Activated T-cell treated with anti-CD3 and anti-CD28 coated beads, Interleukin-2, amount 50 U/mL, for 24 hours (primary cell): ENCODE data around the gene ACBD3.
A peak's percentile ranks its signal among the peaks of the same experiment; 100 is the strongest.

ENCODE experiments used
- DNase-seq: peaks from one replicate; pipeline ENCODE4 v3.0.0-alpha.2; 2020
- H3K27ac Mint-ChIP-seq: 2 replicates; pipeline ENCODE4 v1.8.0; 2020; ENCODE audit warnings: mild to moderate bottlenecking, mixed read lengths
- H3K27me3 Mint-ChIP-seq: 2 replicates; pipeline ENCODE4 v1.8.0; 2020; ENCODE audit warnings: mixed read lengths
- H3K36me3 Mint-ChIP-seq: 2 replicates; pipeline ENCODE4 v1.8.0; 2020; ENCODE audit warnings: low read depth, mixed read lengths
- H3K4me1 Mint-ChIP-seq: 2 replicates; pipeline ENCODE4 v1.8.0; 2020; ENCODE audit warnings: low read depth, mixed read lengths
- H3K4me3 Mint-ChIP-seq: 2 replicates; pipeline ENCODE4 v1.8.0; 2020; ENCODE audit warnings: mild to moderate bottlenecking, moderate library complexity, mixed read lengths
- H3K9me3 Mint-ChIP-seq: 2 replicates; pipeline ENCODE4 v1.8.0; 2020; ENCODE audit warnings: mixed read lengths

The ACBD3 gene

DNA sequence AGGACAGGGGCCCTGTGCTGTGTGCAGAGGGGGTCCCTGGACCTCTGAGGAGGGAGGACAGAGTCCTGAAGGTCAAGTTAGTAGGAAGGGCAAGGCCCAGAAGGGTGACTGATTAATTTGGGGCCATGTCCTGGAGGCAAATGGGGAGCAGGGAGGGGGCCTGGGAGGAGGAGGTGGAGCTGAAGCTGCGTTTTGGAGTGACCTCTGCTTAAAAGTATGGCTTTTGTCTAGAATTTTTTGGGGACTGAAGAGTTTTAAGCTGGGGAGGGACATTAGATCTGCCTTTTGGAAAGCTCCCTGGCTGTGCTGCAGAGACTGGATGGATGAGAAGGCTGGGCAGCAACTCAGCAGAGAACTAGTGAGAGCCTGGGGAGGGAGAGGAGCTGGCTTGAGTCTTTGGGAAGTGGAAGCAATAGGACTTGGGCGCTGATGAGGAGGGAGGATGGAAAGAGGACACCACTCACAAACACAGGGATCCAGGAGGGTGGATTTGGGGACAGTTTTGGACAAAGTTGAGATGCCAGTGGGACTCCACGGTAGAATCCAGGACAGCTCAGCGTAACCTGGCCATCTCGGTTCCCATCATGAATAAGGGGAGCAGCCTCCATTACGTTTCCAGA lies 52.9 kb downstream of the ACBD3 start:
- H3K36me3 Mint-ChIP-seq, result no peaks in the 10 kb centered on the region
- no peaks in the 10 kb centered on the region for H3K27me3 Mint-ChIP-seq
- no peak for DNase-seq
- H3K9me3 Mint-ChIP-seq, result no peaks in the 10 kb centered on the region
- no peak overlapping the region for H3K27ac Mint-ChIP-seq
- no peak overlapping the region for H3K4me3 Mint-ChIP-seq
- no peaks in the 10 kb centered on the region for H3K4me1 Mint-ChIP-seq

DNA sequence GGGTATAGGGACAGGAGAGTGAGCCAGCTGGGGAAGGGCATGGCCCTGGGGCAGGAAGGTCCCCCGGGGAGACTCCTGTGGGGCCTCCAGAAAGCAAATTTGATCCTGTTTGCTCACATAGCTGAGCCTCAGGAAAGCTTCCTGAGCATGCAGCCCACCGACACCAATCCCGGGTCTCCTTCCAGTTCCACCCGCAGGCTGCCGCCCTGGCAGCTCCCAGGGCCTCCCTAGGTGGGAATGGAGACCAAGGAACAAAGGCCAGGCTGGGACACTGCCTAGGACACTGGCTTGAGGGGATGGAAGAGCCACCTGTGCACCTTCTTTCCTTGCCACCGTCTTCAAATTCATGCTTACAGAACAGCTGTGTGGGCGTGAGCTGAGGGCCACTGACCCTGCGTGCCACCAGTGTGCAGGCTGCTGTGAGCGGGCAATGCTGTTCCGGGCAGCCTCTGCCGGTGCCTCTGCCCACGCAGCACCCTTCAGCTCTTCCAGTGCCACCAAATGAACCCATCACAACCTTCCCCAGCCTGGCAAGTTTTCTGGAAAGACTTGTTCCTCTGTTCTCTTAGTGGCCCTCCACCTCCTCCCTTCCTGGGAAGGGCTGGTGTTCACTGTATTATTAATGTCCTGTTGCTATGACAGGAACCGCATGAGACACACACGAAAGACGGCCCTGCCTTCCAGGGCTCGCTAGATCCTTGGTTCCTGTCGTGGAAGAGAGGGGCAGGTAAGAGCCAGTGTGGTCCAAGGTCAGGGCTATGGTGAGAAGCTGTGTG lies 53.6 kb downstream of the ACBD3 start:
- Mint-ChIP-seq H3K4me1 (peaks cover under 1% of the 10 kb centered on the region), H3K36me3 (no peaks in the 10 kb centered on the region), H3K27ac (no peak overlapping the region), H3K27me3 (no peaks in the 10 kb centered on the region), H3K4me3 (no peak overlapping the region), H3K9me3 (no peaks in the 10 kb centered on the region)
- no peak for DNase-seq

DNA sequence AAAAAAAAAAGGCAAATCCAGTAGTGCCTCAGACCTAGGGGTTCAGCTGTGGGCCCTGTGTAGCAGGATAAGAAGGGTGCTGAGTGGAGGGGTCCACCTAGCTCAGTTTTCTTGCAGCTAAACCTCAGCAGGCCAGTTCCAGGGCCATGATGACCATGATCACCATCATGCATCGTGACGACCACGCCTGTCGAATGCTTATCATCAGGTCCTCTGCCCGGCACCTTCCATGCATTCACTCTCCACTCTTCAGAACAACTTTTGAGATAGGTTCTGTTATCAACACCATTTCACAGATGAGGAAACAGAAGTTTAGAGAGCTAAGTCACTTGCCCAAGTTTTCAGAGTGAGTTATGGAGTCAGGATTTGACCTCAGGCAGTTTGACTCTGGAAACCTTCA lies 54.9 kb downstream of the ACBD3 start:
- DNase-seq, result peak; percentile 8
- Mint-ChIP-seq H3K36me3 (no peaks in the 10 kb centered on the region), H3K27ac (no peak overlapping the region), H3K4me1 (peaks cover 9% of the 10 kb centered on the region), H3K27me3 (no peaks in the 10 kb centered on the region), H3K4me3 (no peak overlapping the region), H3K9me3 (no peaks in the 10 kb centered on the region)

DNA sequence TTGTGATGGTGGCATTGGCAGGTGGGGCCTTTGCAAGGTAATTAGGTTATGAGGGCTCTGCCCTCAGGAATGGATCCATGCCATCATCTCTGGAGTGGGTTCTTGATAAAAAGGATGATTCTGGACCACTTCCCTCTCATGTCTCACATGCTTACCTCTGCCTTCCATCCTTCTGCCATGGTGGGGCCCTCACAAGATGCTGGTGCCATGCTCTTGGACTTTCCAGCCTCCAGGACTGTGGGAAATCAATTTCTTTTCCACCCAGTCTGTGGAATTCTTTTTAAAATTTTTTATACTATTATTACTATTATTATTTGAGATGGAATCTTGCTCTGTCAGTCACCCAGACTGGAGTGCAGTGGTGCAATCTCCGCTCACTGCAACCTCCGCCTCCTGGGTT lies 57.3 kb downstream of the ACBD3 start:
- no peak overlapping the region for H3K4me3 Mint-ChIP-seq
- H3K27ac Mint-ChIP-seq, result no peak overlapping the region
- DNase-seq, result no peak
- H3K9me3 Mint-ChIP-seq, result no peaks in the 10 kb centered on the region
- peaks cover 17% of the 10 kb centered on the region for H3K4me1 Mint-ChIP-seq
- H3K36me3 Mint-ChIP-seq, result no peaks in the 10 kb centered on the region
- peaks cover 5% of the 10 kb centered on the region for H3K27me3 Mint-ChIP-seq

DNA sequence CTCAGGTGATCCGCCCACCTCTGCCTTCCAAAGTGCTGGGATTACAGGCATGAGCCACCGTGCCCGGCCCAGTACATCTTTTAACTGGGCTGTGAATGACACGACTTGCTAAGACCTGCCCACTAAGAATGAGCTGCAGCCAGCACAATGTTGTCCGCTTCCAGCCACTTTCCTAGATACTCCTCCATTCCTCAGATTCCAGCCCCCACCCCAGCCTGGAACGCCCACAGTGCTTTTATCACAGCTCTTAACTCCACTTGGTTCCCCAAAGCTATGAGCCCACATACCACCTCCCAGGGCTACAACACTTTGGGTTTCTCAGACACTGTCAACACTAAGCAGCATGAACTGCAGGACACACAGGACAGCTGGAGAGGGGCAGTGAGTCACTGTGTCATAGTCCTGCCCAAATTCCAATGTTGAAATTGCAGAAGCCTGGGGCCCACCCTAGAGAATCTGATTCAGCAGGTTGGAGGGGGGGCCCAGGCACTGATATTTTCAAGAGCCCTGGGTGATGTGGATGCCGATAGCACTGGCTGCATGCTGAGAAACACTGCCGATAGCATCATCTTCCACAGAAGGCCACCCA lies 58.0 kb downstream of the ACBD3 start:
- no peak for DNase-seq
- no peak overlapping the region for H3K27ac Mint-ChIP-seq
- no peaks in the 10 kb centered on the region for H3K9me3 Mint-ChIP-seq
- H3K27me3 Mint-ChIP-seq, result peaks cover 5% of the 10 kb centered on the region
- peaks cover 17% of the 10 kb centered on the region for H3K4me1 Mint-ChIP-seq
- no peaks in the 10 kb centered on the region for H3K36me3 Mint-ChIP-seq
- no peak overlapping the region for H3K4me3 Mint-ChIP-seq

DNA sequence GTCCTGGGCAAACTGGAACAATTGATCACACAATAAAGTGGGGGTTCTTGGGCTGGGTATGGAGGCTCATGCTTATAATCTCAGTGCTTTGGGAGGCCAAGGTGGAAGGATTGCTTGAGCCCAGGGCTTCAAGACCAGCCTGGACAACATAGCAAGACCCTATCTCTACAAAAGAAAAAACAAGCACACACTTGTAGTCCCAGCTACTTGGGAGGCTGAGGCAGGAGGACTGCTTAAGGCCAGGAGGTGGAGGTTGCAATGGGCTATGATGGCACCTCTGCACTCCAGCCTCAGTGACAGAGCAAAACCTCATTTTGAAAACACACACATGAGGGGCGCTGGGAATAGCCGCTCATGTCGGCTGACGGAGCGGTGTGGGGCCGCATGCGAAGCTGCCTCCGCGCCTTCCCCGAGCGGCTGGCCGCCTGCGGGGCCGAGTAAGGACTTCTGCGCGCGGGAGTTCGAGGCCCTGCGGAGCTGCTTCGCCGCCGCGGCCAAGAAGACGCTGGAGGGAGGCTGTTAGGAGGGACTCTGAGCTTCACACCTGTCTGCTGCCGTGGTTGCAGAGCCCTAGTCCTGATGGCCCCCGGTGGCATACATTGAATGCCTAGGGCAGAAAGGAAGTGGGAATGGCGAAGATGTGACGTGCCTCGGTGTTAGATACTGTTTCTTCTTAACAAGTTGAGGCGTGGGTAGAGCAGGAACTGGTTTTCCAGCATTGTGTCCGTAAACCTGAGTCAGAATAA lies 59.5 kb downstream of the ACBD3 start:
- Mint-ChIP-seq H3K4me3 (no peak overlapping the region), H3K36me3 (no peaks in the 10 kb centered on the region), H3K9me3 (no peaks in the 10 kb centered on the region), H3K4me1 (peaks cover 24% of the 10 kb centered on the region), H3K27me3 (peaks cover 5% of the 10 kb centered on the region), H3K27ac (no peak overlapping the region)
- no peak for DNase-seq

DNA sequence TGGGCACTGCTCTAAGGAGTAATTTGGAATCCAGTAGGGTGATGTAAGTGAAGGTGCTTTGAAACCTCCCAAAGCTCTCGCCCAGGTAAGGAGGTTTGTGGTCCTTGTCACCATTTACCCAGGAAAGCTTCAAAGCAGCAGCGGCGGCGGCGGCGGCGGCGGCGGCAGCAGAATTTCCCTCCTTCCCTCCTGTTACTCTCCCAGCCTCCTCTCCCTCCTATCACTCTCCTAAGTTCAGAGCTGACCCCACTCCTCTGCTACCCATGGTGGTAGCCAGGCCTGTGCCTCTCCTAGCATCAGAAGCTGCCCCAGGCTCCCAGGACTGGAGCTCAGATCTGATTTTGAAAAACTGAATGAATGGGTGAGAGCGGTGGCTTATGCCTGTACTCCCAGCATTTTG lies 60.7 kb downstream of the ACBD3 start:
- no peaks in the 10 kb centered on the region for H3K9me3 Mint-ChIP-seq
- peaks cover 29% of the 10 kb centered on the region for H3K4me1 Mint-ChIP-seq
- no peak overlapping the region for H3K27ac Mint-ChIP-seq
- H3K36me3 Mint-ChIP-seq, result no peaks in the 10 kb centered on the region
- DNase-seq, result no peak
- H3K4me3 Mint-ChIP-seq, result no peak overlapping the region
- H3K27me3 Mint-ChIP-seq, result peaks cover 5% of the 10 kb centered on the region

DNA sequence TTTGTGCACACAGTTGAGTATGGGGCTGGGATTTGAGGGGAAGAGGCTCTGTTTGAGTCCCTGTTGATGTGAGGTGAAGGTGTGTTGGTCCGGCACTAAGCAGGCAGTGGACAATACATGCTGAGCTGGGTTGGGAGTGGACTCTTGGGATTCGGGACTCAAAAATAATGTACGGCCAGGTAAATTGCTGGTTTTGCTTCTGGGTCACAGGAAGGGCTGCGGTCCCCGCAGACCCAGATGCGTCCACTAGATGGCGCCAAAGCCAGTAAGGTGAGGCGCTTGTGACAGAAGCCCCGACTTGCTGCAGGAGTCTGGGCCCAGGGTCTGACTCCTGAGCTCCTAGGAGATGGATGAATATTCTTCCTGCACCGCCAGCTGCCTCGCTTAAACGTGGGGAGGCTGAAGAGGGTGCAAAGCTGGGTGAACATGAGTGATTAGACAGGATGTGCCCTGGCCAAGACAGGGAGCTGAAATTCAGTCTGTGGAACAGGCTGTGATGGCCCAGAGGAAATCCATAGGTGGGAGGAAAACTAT lies 61.4 kb downstream of the ACBD3 start:
- H3K27me3 Mint-ChIP-seq, result peaks cover 5% of the 10 kb centered on the region
- H3K36me3 Mint-ChIP-seq, result no peaks in the 10 kb centered on the region
- H3K9me3 Mint-ChIP-seq, result no peaks in the 10 kb centered on the region
- no peak overlapping the region for H3K4me3 Mint-ChIP-seq
- H3K4me1 Mint-ChIP-seq, result peaks cover 34% of the 10 kb centered on the region
- H3K27ac Mint-ChIP-seq, result no peak overlapping the region
- peak; percentile 93 for DNase-seq

DNA sequence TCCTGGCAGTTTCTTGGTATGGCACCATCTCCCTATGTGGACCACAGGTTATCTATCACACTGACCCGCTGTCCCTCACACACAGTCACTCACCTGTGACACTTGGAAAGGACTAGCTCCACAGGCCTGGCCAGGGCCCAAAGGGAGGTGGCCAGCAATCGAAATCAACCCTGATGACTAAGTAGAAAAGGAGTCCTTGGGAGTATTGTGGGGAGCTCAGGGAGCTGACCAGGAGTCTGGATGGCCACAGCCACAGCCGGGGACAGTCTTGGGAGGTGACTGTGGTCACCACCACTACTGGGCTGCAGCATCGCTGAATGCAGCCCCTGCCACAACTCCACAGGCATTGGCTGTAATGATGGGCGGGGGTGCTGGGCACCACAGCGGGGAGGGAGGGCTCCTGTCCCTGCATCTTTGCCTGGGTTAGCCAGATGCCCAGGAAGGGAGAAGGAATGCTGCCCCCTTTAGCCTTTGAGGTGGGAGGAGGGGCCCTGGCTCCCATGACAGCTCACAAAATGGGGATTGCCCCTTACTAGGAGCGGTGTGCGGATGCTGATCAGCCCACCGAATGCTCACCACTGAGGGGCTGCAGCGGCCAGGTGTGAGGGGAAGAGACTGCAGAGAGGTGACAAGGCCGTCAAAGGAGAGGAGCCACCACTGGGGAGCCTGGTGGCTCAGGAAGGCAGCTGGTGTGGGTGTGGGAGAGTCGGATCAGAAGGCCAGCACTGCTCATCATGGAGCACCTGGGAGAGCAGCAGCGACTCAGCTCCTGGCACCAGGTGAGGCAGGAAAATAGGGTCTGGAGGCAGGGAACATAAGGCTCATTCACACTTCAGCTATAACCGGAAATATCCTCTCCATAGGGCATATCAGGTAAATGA lies 62.7 kb downstream of the ACBD3 start:
- no peaks in the 10 kb centered on the region for H3K9me3 Mint-ChIP-seq
- H3K27me3 Mint-ChIP-seq, result peaks cover 5% of the 10 kb centered on the region

DNA sequence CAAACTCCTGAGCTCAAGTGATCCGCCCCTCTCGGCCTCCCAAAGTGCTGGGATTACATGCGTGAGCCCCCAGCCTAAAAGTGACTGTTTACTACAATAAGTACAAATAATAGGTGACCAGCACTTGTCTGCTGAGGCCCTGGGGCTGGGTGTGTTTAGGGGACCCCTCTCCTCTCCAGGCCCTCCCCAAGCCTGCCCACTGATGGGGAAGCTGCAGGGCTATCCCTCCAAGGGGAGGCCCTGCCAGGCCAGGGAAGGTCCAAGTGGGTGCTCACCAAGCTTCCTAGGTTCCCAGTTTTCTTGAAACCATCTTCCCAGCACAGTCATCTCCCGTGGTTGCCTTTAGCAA lies 63.4 kb downstream of the ACBD3 start:
- peak overlapping the region; percentile 77 for H3K4me3 Mint-ChIP-seq
- H3K9me3 Mint-ChIP-seq, result no peaks in the 10 kb centered on the region
- DNase-seq, result no peak
- H3K36me3 Mint-ChIP-seq, result no peaks in the 10 kb centered on the region
- H3K4me1 Mint-ChIP-seq, result peaks cover 34% of the 10 kb centered on the region
- peaks cover 5% of the 10 kb centered on the region for H3K27me3 Mint-ChIP-seq
- peak overlapping the region; percentile 93 for H3K27ac Mint-ChIP-seq

More for the DNA sequence above, 62.7 kb downstream of the ACBD3 start:
- peaks cover 34% of the 10 kb centered on the region for H3K4me1 Mint-ChIP-seq
- no peak for DNase-seq
- peak overlapping the region; percentile 93 for H3K27ac Mint-ChIP-seq
- H3K4me3 Mint-ChIP-seq, result peak overlapping the region; percentile 77
- H3K36me3 Mint-ChIP-seq, result no peaks in the 10 kb centered on the region

DNA sequence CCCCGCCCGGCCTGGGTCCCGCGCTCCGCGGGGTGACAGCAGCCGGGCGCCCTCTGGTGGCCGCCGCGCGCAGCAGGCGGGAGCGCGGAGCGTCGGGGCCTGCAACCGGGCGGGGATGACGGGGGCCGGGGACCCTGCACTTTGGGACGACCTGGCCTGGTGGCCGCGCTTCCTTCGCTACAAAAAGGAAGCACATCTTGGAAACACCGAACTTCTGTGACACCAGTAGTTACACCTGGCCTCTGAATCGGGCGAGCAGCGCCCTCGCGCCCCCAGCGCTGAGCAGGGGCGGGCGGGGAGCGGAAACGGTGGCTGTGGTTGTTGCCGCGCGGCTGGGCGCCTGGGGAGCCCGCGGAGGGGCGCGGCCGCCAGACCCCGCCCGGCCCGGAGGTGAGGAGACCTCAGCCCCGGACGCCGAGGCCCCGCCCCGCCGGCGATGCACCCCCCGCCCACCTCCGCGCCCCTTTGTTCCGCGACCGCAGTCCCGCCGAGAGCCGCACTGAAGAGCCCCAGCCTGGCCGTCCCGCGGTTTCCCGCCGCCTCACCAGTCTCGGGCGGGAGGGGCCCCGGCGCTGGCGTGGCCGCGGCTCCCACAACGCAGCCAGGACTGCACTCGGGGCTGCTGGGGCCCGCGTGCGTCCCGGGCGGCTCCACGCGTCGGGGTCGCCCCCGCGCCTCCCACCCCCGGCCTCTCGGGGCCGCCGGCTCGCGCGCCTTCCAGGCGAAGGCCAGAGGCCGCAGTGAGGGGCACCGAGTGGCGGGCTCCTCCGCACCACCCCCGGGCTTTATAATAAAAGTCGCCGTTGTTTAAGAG lies 64.7 kb downstream of the ACBD3 start:
- H3K4me3 Mint-ChIP-seq, result peak overlapping the region; percentile 77
- no peaks in the 10 kb centered on the region for H3K9me3 Mint-ChIP-seq
- peaks cover 5% of the 10 kb centered on the region for H3K27me3 Mint-ChIP-seq
- peak; percentile 86 for DNase-seq
- H3K4me1 Mint-ChIP-seq, result peaks cover 25% of the 10 kb centered on the region
- peak overlapping the region; percentile 92 for H3K27ac Mint-ChIP-seq
- H3K36me3 Mint-ChIP-seq, result no peaks in the 10 kb centered on the region

DNA sequence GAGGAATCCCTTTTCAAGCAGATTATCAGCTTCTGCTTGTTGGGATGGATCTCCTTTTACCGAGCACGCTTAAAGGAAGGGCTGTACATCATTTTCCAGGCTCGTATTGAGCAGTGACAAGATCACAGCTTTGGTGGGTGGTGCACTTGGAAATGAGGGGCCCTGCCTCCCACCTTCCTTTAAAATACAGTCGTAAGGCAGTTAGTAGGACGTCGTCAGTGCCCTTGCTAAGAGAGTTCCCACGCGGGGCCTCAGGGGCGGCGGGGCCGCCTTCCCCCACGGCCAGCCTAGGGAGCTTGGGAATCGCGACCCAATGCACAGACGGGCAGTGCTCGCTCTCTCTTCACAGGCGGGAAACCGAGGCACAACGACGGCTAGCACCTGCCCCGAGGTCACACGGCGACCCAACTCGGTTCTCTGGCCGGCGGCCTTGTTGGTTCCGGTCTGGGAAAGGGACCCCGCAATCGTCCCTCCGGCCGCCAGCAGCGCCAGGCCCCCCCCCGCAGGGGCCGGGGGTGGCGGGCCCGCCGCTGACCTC lies 65.4 kb downstream of the ACBD3 start:
- Mint-ChIP-seq H3K4me3 (peak overlapping the region; percentile 70), H3K27me3 (peaks cover 5% of the 10 kb centered on the region), H3K36me3 (no peaks in the 10 kb centered on the region), H3K9me3 (no peaks in the 10 kb centered on the region), H3K27ac (peak overlapping the region; percentile 87), H3K4me1 (peaks cover 25% of the 10 kb centered on the region)
- DNase-seq, result no peak

DNA sequence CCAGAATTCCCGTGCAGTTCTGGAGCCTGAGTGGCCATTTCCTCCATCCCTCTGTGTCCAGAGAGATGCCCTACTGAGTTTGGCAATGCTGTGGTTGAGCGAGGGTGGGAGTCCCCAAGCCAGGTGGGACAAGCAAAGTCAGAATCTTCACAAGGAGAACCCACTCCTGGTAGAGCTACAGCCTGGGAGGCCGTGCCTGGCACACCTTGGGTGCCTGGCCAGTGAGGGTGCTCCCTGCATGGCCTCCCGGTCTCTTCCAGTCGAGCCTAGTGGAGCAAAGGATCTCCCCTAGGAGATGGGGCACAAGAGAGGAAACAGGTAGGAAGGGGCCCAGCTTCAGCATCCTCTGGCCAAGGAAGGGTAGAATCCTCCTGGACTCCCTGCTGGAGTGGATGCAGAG lies 66.1 kb downstream of the ACBD3 start:
- Mint-ChIP-seq H3K4me3 (peak overlapping the region; percentile 70), H3K36me3 (no peaks in the 10 kb centered on the region), H3K27ac (peak overlapping the region; percentile 87)

More for the DNA sequence above, 66.1 kb downstream of the ACBD3 start:
- peaks cover 24% of the 10 kb centered on the region for H3K4me1 Mint-ChIP-seq
- no peak for DNase-seq
- H3K9me3 Mint-ChIP-seq, result no peaks in the 10 kb centered on the region
- peaks cover 4% of the 10 kb centered on the region for H3K27me3 Mint-ChIP-seq
